WERI-Rb-1 (cell line): ENCODE data around the gene SLC22A23.
A peak's percentile ranks its signal among the peaks of the same experiment; 100 is the strongest.

ENCODE experiments used
- DNase-seq: peaks from one replicate; pipeline ENCODE4 v3.0.0-alpha.2; 2020
- H3K27ac ChIP-seq: fragments of 250-450 bp; sonication (Bioruptor Pico); 2 replicates; pipeline ENCODE4 v1.5.1; 2020; ENCODE audit warnings: mild to moderate bottlenecking, moderate library complexity
- H3K27me3 ChIP-seq: fragments of 250-450 bp; sonication (Bioruptor Pico); 2 replicates; pipeline ENCODE4 v1.5.1; 2021; ENCODE audit warnings: mild to moderate bottlenecking, low read depth, moderate library complexity; ENCODE audit not compliant: insufficient read depth, severe bottlenecking
- H3K36me3 ChIP-seq: fragments of 250-450 bp; sonication (Bioruptor Pico); 2 replicates; pipeline ENCODE4 v1.5.1; 2020; ENCODE audit warnings: mild to moderate bottlenecking, moderate library complexity
- H3K4me3 ChIP-seq: 2 replicates; pipeline ENCODE4 v1.5.1; 2011; ENCODE audit warnings: low read depth, mild to moderate bottlenecking, control low read depth, low read length
- H3K9me3 ChIP-seq: fragments of 250-450 bp; sonication (Bioruptor Pico); 2 replicates; pipeline ENCODE4 v1.5.1; 2021; ENCODE audit warnings: mild to moderate bottlenecking, moderate library complexity; ENCODE audit not compliant: severe bottlenecking
- TF ChIP-seq, protein P1 (sequence below): IDR thresholded peaks from 2 replicates; pipeline ENCODE4 v1.5.1; 2011; ENCODE audit warnings: low read depth, mild to moderate bottlenecking, control low read depth, inconsistent platforms, low read length

Gene SLC22A23

GRCh38 chr6:3331971-3332370, 124.9 kb downstream of the SLC22A23 start:
- TF ChIP-seq, protein P1, sequence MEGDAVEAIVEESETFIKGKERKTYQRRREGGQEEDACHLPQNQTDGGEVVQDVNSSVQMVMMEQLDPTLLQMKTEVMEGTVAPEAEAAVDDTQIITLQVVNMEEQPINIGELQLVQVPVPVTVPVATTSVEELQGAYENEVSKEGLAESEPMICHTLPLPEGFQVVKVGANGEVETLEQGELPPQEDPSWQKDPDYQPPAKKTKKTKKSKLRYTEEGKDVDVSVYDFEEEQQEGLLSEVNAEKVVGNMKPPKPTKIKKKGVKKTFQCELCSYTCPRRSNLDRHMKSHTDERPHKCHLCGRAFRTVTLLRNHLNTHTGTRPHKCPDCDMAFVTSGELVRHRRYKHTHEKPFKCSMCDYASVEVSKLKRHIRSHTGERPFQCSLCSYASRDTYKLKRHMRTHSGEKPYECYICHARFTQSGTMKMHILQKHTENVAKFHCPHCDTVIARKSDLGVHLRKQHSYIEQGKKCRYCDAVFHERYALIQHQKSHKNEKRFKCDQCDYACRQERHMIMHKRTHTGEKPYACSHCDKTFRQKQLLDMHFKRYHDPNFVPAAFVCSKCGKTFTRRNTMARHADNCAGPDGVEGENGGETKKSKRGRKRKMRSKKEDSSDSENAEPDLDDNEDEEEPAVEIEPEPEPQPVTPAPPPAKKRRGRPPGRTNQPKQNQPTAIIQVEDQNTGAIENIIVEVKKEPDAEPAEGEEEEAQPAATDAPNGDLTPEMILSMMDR: no peak
- H3K4me3 ChIP-seq: no peak overlapping the region
- no peak for DNase-seq
- no peaks in the 10 kb centered on the region for H3K27me3 ChIP-seq
- no peak overlapping the region for H3K27ac ChIP-seq
- H3K9me3 ChIP-seq: no peaks in the 10 kb centered on the region
- H3K36me3 ChIP-seq: no peaks in the 10 kb centered on the region

DNA sequence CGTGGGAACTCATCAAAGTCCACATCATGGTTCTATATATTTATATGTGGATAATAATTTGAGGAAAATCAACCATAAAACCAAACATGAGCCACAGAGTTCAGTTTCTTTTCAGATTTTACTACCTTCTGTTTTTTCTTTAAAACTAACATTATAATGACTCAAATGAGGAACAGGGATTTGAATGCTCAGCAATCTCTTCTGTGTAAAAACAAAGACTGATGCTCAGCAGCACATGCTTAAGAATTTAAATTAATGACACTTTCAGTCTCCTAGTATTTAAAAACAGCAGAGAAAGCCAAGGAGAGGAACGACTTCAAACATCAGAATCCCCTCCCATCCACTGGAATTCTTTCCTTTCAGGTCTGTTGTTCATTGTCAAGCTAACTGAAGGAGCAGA, 125.4 kb downstream of the SLC22A23 start:
- no peaks in the 10 kb centered on the region for H3K9me3 ChIP-seq
- no peak overlapping the region for H3K4me3 ChIP-seq
- H3K27me3 ChIP-seq: no peaks in the 10 kb centered on the region
- H3K36me3 ChIP-seq: no peaks in the 10 kb centered on the region
- DNase-seq: no peak
- TF ChIP-seq, protein P1: no peak
- H3K27ac ChIP-seq: no peak overlapping the region

DNA sequence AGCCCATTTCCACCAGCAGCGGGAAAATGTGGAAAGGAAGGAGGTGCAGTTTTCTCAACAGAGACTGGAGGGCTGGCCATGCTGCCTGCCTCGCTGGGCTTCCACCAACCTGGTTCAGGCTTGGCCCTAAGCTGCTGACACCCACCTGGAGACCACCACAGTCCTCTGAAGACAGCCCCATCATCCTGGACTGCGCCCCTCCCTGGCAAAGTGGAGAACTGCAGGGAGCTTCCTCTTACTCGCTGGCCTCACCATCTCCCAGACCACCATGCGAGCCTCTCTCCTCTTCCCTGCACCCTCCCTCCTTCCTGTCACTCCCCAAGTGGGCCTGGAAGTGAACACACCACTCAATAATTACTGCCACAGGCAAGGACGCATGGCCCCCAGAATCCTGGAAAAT, 126.7 kb downstream of the SLC22A23 start:
- H3K27me3 ChIP-seq: no peaks in the 10 kb centered on the region
- DNase-seq: no peak

GRCh38 chr6:3329393-3330051, 127.3 kb downstream of the SLC22A23 start:
- TF ChIP-seq, protein P1: no peak
- Histone ChIP-seq H3K9me3 (peaks cover 2% of the 10 kb centered on the region), H3K4me3 (no peak overlapping the region), H3K27ac (no peak overlapping the region), H3K27me3 (no peaks in the 10 kb centered on the region), H3K36me3 (no peaks in the 10 kb centered on the region)
- DNase-seq: no peak

More for the DNA sequence above, 126.7 kb downstream of the SLC22A23 start:
- H3K4me3 ChIP-seq: no peak overlapping the region
- no peaks in the 10 kb centered on the region for H3K9me3 ChIP-seq
- no peak overlapping the region for H3K27ac ChIP-seq
- TF ChIP-seq, protein P1: peak; percentile 69
- no peaks in the 10 kb centered on the region for H3K36me3 ChIP-seq

DNA sequence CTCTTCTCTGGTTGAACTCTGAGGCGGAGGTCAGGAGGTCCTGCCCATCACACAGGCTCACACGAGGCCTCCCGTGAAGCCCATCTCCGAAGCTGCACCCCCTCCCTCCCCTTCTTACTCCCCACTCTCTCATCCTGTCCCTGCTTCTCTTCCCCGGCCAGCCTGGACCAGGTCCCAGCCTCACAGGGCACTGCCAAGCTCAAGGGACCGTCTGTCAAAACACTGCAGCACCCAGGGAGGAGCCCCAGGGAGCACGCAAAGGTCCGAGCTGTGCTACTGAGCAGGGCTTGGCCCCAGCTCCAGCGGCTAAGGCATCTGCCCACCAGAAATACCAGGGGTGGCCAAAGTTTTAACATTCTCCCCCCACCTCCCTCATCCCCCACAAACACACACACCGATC, 128.1 kb downstream of the SLC22A23 start:
- no peak for DNase-seq
- TF ChIP-seq, protein P1: no peak
- no peak overlapping the region for H3K27ac ChIP-seq
- no peaks in the 10 kb centered on the region for H3K27me3 ChIP-seq
- H3K36me3 ChIP-seq: peaks cover under 1% of the 10 kb centered on the region; the same call in 1 of the 2 replicates
- H3K9me3 ChIP-seq: peaks cover 2% of the 10 kb centered on the region
- H3K4me3 ChIP-seq: no peak overlapping the region

DNA sequence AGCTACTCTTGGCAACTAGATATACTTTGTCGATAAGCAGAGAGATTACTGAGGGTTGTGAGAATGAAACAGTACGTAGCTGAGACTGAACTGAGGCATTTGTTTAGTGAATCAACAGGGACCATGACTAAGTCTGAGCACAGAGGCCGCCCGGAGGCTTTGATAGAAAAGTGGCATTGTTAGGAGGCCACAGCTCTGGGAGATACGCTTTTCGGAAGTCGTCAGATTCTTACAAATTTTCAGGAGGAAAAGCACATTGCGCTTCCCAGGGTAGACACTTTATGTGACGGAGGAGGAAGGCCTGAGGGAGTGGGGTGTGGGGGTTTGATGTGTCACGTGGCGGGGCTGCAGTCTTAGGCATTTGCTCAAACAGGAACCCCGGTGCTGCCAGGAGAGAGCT, 128.7 kb downstream of the SLC22A23 start:
- Histone ChIP-seq H3K36me3 (peaks cover 7% of the 10 kb centered on the region), H3K4me3 (no peak overlapping the region), H3K27ac (no peak overlapping the region), H3K9me3 (peaks cover 2% of the 10 kb centered on the region), H3K27me3 (no peaks in the 10 kb centered on the region)
- no peak for DNase-seq
- TF ChIP-seq, protein P1: no peak
